NCI-H2107 treated with DMSO at 0.1 percent for 48 hours (cell line): Measurements from ENCODE around the gene MMP17.
"Not testable (repeated sequence)": the region's sequence is repeated elsewhere in the genome, so short reads cannot be mapped to it uniquely, and the experiment has no call there.

Experiments used
- DNase-seq: peaks from one replicate; lab custom pipeline; 2025; ENCODE audit not compliant: unreplicated experiment; lab: John Stamatoyannopoulos, UW

MMP17 gene

GRCh38 chr12:131799828-131800593 is 28.2 kb upstream of the MMP17 start:
- no peak for DNase-seq

DNA sequence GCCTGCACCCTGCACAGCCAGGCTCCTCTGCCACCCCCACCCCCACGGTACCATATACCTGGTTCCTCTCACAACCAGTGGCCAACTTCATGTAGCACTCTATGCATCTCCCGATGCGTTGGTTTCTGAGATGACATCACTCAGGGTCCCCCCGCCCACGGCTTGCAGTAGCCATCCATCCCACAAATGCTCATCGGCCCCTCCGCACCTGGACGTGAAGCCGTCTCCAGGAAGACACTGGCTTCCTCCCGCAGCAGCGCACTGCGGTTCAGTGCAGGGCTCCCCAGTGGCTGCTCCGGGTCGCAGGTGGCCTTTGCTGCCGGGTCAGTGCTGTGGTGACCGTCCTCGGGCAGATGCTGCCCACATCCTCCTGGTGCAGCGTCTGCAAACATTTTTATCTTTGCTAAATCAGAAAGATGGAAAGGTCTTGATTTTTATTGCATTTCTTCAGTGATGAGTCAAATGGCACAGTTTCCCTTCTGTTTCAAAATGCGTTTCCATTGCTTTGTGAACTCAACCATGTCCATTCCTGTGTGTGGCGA is 27.5 kb upstream of the MMP17 start:
- DNase-seq, result no peak

- no peak for DNase-seq
Observed at GRCh38 chr12:131801254-131801866, 26.8 kb upstream of the MMP17 start.

DNA sequence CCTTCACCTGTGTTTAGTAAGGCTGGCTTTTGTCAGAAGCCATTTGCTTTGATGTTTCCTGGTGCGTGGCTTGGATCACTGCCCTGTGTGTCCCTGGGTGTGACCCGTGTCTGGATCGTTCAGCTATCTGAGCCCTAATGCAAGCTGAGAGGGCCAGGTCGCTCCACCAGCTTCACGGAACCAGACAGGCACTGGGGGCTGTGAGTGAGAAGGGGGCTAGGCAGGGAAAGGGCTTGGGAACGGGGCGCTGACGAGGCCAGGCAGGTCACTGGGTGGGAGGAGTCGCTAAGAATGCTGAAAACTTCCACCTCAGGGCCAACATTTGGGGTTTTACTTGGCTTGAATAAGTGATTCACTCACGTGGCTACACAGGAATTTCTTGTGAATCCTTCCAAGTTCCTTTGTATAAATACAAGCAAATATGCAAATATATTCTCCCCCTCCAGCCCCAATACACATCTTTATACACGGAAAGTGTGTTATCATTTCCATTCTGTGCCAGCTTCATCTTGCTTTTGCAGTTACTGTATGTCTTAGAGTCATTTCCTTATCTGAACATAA is 24.2 kb upstream of the MMP17 start:
- DNase-seq, result no peak

GRCh38 chr12:131805421-131805820 is 22.8 kb upstream of the MMP17 start:
- no peak for DNase-seq

DNA sequence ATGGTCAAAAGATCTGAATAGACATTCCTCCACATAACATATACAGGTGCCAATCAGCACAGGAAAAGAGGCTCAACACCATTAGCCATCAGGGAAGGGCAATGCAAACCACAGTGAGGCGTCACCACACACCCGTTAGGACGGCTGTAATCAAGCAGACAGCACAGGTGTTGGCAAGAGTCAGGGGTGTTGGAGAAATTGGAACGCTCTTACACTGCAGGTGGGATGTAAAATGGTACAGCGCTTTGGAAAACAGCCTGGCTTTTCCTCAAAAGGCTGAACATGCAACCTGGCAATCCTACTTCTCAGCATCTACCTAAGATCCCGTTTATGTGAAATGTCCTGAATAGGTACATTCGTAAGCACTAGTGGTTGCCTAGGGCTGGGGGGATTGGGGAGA is 21.5 kb upstream of the MMP17 start:
- DNase-seq, result no peak

- DNase-seq, result no peak
Observed at GRCh38 chr12:131808744-131809371, 19.3 kb upstream of the MMP17 start.

GRCh38 chr12:131809476-131810254 is 18.5 kb upstream of the MMP17 start:
- DNase-seq, result not testable (repeated sequence)

DNA sequence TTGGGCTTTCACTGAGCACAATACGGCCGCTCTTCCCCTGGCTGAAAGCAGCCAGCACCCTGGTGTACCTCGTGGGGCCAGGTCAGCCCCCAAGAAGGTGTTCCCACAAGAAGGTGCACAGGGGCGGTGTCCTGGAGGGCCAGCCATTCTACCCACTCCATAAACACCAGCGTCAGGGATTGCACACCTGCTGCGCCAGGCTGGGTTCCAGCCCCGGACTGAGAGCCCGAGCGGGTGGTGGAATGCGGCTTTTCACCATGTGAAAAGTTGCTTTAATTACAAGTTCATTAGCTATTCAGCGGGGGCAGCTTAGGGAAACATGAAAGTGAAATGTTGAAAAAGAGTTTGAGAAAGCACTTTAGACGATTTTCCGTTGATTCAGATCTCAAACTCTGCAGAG is 17.5 kb upstream of the MMP17 start:
- no peak for DNase-seq

DNA sequence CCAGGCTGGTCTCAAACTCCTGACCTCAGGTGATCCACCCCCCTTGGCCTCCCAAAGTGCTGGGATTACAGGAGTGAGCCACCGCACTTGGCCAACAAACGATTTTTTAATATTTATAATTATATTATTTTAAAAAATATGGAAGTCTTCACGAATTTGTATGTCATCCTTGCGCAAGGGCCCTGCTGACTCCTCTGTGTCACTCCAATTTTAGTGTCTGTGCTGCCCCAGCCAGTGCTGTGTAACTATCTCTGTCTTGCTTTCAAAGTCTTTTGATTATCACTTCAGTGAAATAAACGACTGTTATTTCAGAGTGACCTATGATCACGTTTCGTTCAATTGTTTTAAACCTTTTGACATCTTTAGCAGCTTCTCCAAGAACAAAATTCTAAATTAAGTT is 13.1 kb upstream of the MMP17 start:
- DNase-seq, result no peak

DNA sequence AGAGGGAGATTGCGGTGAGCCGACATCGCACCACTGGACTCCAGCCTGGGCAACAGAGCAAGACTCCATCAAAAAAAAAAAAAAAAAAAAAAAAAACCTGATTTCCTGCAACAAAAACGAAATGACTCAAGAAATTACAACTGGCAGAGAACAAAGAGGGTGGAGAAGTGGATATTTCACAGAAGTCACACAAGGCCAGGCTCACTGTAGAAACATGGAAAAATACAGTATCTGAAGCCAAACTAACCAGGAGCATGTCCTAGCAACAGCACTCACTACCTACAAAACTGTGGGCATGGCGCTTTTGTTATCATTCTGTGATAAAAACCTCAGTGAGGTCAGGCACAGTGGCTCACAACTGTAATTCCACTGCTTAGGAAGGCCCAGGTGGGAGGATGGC is 11.7 kb upstream of the MMP17 start:
- DNase-seq, result no peak

- no peak for DNase-seq
Observed at GRCh38 chr12:131817241-131817640, 11.0 kb upstream of the MMP17 start.

GRCh38 chr12:131818821-131819585 is 9.2 kb upstream of the MMP17 start:
- no peak for DNase-seq

- no peak for DNase-seq
Observed at GRCh38 chr12:131824450-131824849, 3.7 kb upstream of the MMP17 start.

GRCh38 chr12:131825146-131825892 is 2.9 kb upstream of the MMP17 start:
- DNase-seq, result no peak

DNA sequence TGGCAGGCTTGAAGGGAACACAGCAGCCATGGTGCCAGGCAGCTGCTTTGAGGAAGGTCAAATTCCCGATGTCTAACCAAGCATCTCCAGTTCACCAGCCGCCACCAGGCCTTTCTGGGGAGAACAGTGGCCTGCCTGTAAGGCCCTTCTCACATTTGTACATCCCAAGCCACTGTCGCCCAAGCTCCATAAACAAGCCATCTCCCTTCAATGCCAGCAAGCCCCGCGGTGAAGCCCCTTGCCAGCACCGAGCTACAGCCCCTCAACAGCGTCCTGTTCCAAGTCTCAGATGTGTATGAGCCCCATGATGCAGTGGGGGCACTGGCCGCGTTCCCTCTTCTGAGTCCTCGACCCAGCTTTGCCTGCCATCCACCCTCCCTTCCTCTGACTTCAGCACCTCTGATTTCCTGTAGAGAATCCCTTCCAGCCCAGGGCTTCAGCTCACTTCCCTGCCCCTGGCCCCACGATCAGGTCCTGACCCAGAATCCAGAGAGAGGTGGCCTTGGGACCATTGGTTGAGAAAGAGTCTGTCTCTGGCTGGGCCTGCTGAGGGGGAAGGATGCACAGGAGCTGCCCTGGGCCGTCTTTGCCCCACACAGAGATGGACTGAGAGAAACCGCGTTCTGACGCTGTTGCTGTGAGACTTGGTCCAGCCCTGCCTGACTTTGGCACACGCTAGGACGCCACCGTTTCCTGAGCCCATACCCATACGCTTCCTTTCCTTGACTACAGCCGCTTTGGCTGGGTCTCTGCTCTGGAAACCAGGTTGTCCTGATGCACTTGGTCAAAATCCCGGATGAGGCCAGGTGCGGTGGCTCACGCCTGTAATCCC is 1.9 kb upstream of the MMP17 start:
- DNase-seq, result no peak

- DNase-seq, result no peak
Observed at GRCh38 chr12:131828671-131829355, 620 bp downstream of the MMP17 start.

- DNase-seq, result no peak
Observed at GRCh38 chr12:131829356-131829747, 1.2 kb downstream of the MMP17 start.
